GM12878 (cell line): ENCODE measurements around the gene KRT25.

Experiments used
- IRF4 ChIP-seq: IDR thresholded peaks from 2 replicates; pipeline ENCODE4 v1.6.1; 2011; ENCODE audit warnings: low read depth, low read length
- NR2F1 ChIP-seq: fragments of 450-650 bp; conservative IDR thresholded peaks from 2 replicates; pipeline ENCODE4 v1.6.1; 2017; ENCODE audit warnings: mild to moderate bottlenecking
- RAD21 ChIP-seq: IDR thresholded peaks from 2 replicates; pipeline ENCODE4 v1.6.1; 2011; ENCODE audit warnings: mild to moderate bottlenecking, low read depth, low read length, moderate library complexity; ENCODE audit not compliant: insufficient read depth
- RELA ChIP-seq: fragments of 450-650 bp; IDR thresholded peaks from 2 replicates; pipeline ENCODE4 v1.8.0; 2014; ENCODE audit warnings: borderline replicate concordance; ENCODE audit not compliant: partially characterized antibody
- TF ChIP-seq, protein P1 (sequence below): IDR thresholded peaks from 2 replicates; pipeline ENCODE4 v1.6.1; 2011; ENCODE audit warnings: low read depth, low read length, improper control_type of control experiment, borderline replicate concordance

DNA sequence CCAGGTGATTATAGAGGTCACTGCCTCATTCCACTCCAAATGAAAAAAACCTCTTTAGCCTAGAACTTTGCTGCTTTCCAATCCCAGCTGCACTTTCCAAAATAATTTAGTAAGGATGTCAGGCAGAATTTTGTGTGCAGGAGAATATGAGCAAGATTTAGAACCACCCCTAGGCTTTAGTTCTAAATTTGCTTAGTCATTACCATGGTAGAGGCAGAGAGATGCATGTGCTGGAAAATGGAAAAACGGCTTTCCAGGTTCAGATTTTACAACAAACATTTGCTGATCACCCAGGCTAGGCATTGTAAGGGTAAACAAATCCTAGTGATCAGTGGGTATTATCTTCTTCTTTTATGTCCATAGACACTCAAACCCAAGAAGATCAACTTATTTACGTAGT lies 10.5 kb upstream of the KRT25 start:
- TF ChIP-seq, protein P1, sequence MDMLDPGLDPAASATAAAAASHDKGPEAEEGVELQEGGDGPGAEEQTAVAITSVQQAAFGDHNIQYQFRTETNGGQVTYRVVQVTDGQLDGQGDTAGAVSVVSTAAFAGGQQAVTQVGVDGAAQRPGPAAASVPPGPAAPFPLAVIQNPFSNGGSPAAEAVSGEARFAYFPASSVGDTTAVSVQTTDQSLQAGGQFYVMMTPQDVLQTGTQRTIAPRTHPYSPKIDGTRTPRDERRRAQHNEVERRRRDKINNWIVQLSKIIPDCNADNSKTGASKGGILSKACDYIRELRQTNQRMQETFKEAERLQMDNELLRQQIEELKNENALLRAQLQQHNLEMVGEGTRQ: no peak
- TF ChIP-seq IRF4 (no peak), RAD21 (no peak), NR2F1 (no peak), RELA (no peak)
